Measurements from ENCODE around the gene DUT.

DUT gene

GRCh38 chr15:48330855-48331795 lies at the start of gene DUT:
Gene DUT (plus strand): TSS chr15:48331429. CDS start chr15:48331516, 87 bp downstream.
- in situ Hi-C loops (cut with MboI; ENCODE audit: low sequenced_read_pairs) = no loop called here

- in situ Hi-C loops (cut with MboI; ENCODE audit: low sequenced_read_pairs) = no loop called here
Observed at GRCh38 chr15:48281674-48282073, 49.6 kb upstream of the DUT start.

GRCh38 chr15:48282216-48282615 lies 49.0 kb upstream of the DUT start:
- in situ Hi-C loops (cut with MboI; ENCODE audit: low sequenced_read_pairs) = no loop called here

- in situ Hi-C loops (cut with MboI; ENCODE audit: low sequenced_read_pairs) = no loop called here
Observed at GRCh38 chr15:48283396-48284145, 47.7 kb upstream of the DUT start.

- in situ Hi-C loops (cut with MboI; ENCODE audit: low sequenced_read_pairs) = no loop called here
Observed at GRCh38 chr15:48285329-48286214, 45.7 kb upstream of the DUT start.

- in situ Hi-C loops (cut with MboI; ENCODE audit: low sequenced_read_pairs) = no loop called here
Observed at GRCh38 chr15:48289628-48290027, 41.6 kb upstream of the DUT start.

- in situ Hi-C loops (cut with MboI; ENCODE audit: low sequenced_read_pairs) = no loop called here
Observed at GRCh38 chr15:48292458-48292857, 38.8 kb upstream of the DUT start.

- in situ Hi-C loops (cut with MboI; ENCODE audit: low sequenced_read_pairs) = no loop called here
Observed at GRCh38 chr15:48297668-48298067, 33.6 kb upstream of the DUT start.

GRCh38 chr15:48298914-48299313 lies 32.3 kb upstream of the DUT start:
- in situ Hi-C loops (cut with MboI; ENCODE audit: low sequenced_read_pairs) = no loop called here

GRCh38 chr15:48300038-48300437 lies 31.2 kb upstream of the DUT start:
- in situ Hi-C loops (cut with MboI; ENCODE audit: low sequenced_read_pairs) = no loop called here

GRCh38 chr15:48304398-48304797 lies 26.8 kb upstream of the DUT start:
- in situ Hi-C loops (cut with MboI; ENCODE audit: low sequenced_read_pairs) = no loop called here

GRCh38 chr15:48306639-48307038 lies 24.6 kb upstream of the DUT start:
- in situ Hi-C loops (cut with MboI; ENCODE audit: low sequenced_read_pairs) = no loop called here

- in situ Hi-C loops (cut with MboI; ENCODE audit: low sequenced_read_pairs) = no loop called here
Observed at GRCh38 chr15:48307586-48307985, 23.6 kb upstream of the DUT start.

- in situ Hi-C loops (cut with MboI; ENCODE audit: low sequenced_read_pairs) = no loop called here
Observed at GRCh38 chr15:48309740-48310139, 21.5 kb upstream of the DUT start.

GRCh38 chr15:48313216-48313615 lies 18.0 kb upstream of the DUT start:
- in situ Hi-C loops (cut with MboI; ENCODE audit: low sequenced_read_pairs) = no loop called here

- in situ Hi-C loops (cut with MboI; ENCODE audit: low sequenced_read_pairs) = no loop called here
Observed at GRCh38 chr15:48315041-48315440, 16.2 kb upstream of the DUT start.

GRCh38 chr15:48317221-48317620 lies 14.0 kb upstream of the DUT start:
- in situ Hi-C loops (cut with MboI; ENCODE audit: low sequenced_read_pairs) = no loop called here

- in situ Hi-C loops (cut with MboI; ENCODE audit: low sequenced_read_pairs) = no loop called here
Observed at GRCh38 chr15:48318131-48318530, 13.1 kb upstream of the DUT start.

- in situ Hi-C loops (cut with MboI; ENCODE audit: low sequenced_read_pairs) = no loop called here
Observed at GRCh38 chr15:48323294-48323693, 7.9 kb upstream of the DUT start.

GRCh38 chr15:48324949-48325348 lies 6.3 kb upstream of the DUT start:
- in situ Hi-C loops (cut with MboI; ENCODE audit: low sequenced_read_pairs) = no loop called here

- in situ Hi-C loops (cut with MboI; ENCODE audit: low sequenced_read_pairs) = no loop called here
Observed at GRCh38 chr15:48325400-48325799, 5.8 kb upstream of the DUT start.

All from HL-60/S4 (cell line).